GM18517 (cell line): ENCODE measurements around the gene BEST4.
"Not testable (repeated sequence)": the region's sequence is repeated elsewhere in the genome, so short reads cannot be mapped to it uniquely, and the experiment has no call there.

Experiments
- ATAC-seq: cut with Tn5 transposase; IDR thresholded peaks from one replicate; pipeline ENCODE4 v1.9.1; 2021; ENCODE audit warnings: mild to moderate bottlenecking, moderate library complexity; ENCODE audit not compliant: unreplicated experiment

The BEST4 gene

GRCh38 chr1:44803062-44803311 is 15.0 kb upstream of the BEST4 start:
- ATAC-seq: no peak

- no peak for ATAC-seq
These were observed 14.5 kb upstream of the BEST4 start for GRCh38 chr1:44802306-44803061.

GRCh38 chr1:44801491-44802305 is 13.7 kb upstream of the BEST4 start:
- ATAC-seq: no peak

- peak; percentile 76 for ATAC-seq
These were observed 12.0 kb upstream of the BEST4 start, which contains the start of gene PLK3 for GRCh38 chr1:44799770-44800584. Gene PLK3, plus strand, starts transcription at chr1:44800377. Its CDS starts 87 bp downstream, at chr1:44800464.

GRCh38 chr1:44798481-44799365 is 10.8 kb upstream of the BEST4 start:
- no peak for ATAC-seq

GRCh38 chr1:44797886-44798285 is 9.9 kb upstream of the BEST4 start:
- not testable (repeated sequence) for ATAC-seq

GRCh38 chr1:44792736-44793502 is 4.9 kb upstream of the BEST4 start:
- no peak for ATAC-seq

GRCh38 chr1:44790968-44791801 is 3.2 kb upstream of the BEST4 start:
- no peak for ATAC-seq

GRCh38 chr1:44787506-44787905 is 464 bp downstream of the BEST4 start:
- ATAC-seq: no peak

GRCh38 chr1:44786841-44787426 is 1.0 kb downstream of the BEST4 start:
- no peak for ATAC-seq

- peak; percentile 43 for ATAC-seq
These were observed 1.7 kb downstream of the BEST4 start for GRCh38 chr1:44786138-44786840.

- ATAC-seq: no peak
These were observed 2.4 kb downstream of the BEST4 start for GRCh38 chr1:44785501-44786137.

GRCh38 chr1:44785029-44785380 is 3.0 kb downstream of the BEST4 start:
- no peak for ATAC-seq

- no peak for ATAC-seq
These were observed 3.6 kb downstream of the BEST4 start for GRCh38 chr1:44784094-44785028.

- ATAC-seq: no peak
These were observed 4.3 kb downstream of the BEST4 start for GRCh38 chr1:44783697-44784093.

GRCh38 chr1:44780583-44781121 is 7.3 kb downstream of the BEST4 start:
- ATAC-seq: no peak
